Coronary artery (tissue), 2 donors: ENCODE data around the gene KRT4.

Experiments used
- DNase-seq: peaks from one replicate; pipeline ENCODE4 v3.0.0-alpha.2; 2017; ENCODE audit warnings: low spot score
- H3K27ac ChIP-seq, 2 donors: fragments of 200-600 bp; sonication (generic); one replicate each; pipeline ENCODE4 v1.5.1; 2016 to 2019
- H3K4me3 ChIP-seq: fragments of 200-600 bp; sonication (generic); 2 replicates; pipeline ENCODE4 v1.5.1; 2016; ENCODE audit warnings: mild to moderate bottlenecking, moderate library complexity
- TF ChIP-seq, protein P1 (sequence below): fragments of 200-600 bp; sonication (generic); IDR thresholded peaks from one replicate; pipeline ENCODE4 v1.5.1; 2019; ENCODE audit warnings: antibody characterized with exemption

The KRT4 gene

DNA sequence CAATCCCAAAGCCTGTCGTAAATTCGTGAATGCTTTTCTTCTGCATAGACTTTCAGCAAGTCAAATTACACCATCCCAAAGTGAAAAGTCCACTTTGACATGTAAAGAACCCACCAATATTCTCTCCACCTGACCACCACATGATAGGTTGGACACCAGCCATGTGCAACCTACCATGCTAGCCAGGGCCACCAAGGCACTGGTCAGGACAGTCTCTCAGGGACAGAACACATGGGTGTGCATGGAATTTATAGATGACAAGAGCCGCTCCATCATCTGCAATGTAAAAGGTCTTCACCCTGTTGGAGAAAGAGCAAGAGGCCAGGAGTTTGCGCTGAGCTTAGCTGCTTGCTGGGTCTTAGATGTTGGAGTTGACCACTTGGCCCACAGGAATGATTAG, 31.4 kb downstream of the KRT4 start:
- no peak for DNase-seq
- H3K4me3 ChIP-seq: no peak overlapping the region
- TF ChIP-seq, protein P1, sequence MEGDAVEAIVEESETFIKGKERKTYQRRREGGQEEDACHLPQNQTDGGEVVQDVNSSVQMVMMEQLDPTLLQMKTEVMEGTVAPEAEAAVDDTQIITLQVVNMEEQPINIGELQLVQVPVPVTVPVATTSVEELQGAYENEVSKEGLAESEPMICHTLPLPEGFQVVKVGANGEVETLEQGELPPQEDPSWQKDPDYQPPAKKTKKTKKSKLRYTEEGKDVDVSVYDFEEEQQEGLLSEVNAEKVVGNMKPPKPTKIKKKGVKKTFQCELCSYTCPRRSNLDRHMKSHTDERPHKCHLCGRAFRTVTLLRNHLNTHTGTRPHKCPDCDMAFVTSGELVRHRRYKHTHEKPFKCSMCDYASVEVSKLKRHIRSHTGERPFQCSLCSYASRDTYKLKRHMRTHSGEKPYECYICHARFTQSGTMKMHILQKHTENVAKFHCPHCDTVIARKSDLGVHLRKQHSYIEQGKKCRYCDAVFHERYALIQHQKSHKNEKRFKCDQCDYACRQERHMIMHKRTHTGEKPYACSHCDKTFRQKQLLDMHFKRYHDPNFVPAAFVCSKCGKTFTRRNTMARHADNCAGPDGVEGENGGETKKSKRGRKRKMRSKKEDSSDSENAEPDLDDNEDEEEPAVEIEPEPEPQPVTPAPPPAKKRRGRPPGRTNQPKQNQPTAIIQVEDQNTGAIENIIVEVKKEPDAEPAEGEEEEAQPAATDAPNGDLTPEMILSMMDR: no peak
- H3K27ac ChIP-seq: no peak overlapping the region

DNA sequence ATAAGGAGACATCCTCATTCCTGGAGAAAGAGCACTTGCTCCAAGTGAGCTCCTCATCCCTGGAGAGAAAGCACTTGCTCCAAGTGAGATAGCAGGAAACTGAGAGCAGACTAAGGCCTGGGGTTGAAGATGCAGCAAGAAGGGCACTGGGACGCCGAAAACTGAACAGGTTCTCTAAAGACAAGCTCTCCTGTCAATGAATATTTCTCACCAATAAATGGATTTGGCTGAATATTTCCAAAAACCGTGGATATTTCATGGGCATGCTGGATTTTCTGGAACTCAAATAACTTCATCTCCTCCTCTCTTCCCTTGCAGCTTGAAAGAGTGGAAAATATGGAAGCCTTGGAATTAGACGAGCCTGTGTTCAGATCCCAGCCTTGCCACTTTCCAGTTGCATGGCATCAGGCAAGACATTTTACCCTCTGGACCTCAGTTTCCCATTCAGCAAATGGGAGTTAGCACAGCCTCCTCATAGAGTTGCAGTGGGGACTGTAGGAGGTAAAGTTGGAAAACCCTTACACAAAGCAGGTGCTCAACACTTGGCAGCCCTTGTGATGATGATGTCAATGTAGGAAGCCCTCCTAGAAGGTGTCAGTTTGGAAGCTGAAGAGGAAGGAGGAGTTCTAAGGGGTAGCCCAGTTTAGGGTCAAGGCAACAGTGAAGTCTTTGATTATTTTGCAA, 32.4 kb downstream of the KRT4 start:
- no peak overlapping the region for H3K27ac ChIP-seq
- TF ChIP-seq, protein P1: no peak
- DNase-seq: no peak
- no peak overlapping the region for H3K4me3 ChIP-seq

DNA sequence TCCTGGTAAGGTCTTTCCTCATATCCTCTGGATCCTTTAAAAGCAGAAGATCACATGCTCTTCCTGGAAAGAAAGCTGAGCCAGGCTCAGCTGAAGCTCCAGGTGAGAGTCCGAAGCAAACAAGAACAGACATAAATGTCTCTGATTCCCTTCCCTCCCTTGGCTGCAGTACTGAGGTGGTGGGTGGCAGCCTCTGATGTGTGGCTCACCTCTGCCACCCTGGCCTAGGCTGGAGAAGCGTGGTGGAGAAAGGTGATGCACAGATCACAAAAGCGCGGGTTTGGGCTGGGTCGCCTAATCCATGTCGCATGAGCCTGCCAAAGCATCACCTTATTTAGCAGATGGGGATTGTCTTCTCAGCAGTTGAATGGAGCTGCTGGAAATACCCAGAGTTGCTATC, 34.0 kb downstream of the KRT4 start:
- TF ChIP-seq, protein P1: no peak
- Histone ChIP-seq H3K4me3 (no peak overlapping the region), H3K27ac (no peak overlapping the region)
- no peak for DNase-seq

DNA sequence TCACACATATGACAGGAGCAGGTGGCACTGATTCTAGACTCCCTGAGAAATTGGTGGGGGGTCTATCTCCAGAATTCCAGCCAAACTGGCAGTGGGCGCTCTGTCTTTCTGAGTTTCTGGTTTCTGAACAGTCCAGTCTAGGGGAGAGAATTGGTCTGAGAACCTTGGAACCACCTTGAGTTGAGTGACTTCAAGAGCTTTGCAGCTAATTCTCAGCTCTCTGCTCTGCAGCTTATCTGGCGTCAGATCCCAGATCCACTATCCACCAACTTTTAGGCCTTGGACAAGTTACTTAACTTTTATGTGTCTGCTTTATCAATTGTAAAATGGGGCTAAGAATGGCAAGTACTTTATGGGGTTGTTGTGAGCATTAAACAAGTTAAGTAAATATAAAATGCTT, 35.1 kb downstream of the KRT4 start:
- no peak for DNase-seq
- H3K27ac ChIP-seq: no peak overlapping the region
- TF ChIP-seq, protein P1: no peak
- no peak overlapping the region for H3K4me3 ChIP-seq

DNA sequence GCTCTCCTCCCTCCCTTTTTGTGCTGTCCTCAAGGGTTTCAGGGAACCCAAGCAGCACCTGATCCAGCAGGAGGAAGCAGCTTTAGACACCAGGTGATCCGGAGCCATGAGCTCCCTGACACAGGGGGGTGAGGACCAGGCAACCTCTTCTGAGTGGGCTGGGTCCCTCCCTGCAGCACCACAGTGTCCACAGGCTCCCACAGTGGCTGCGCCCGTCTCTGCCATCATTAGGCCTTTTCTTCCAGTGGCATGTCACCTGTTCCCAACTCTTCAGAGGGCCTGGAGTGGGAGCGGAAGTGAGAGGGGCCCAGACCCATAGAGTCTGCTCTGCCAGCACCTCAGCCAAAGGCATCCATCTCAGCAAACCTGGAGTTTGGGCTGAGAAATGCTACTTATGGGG, 36.4 kb downstream of the KRT4 start:
- no peak overlapping the region for H3K4me3 ChIP-seq
- TF ChIP-seq, protein P1: no peak
- H3K27ac ChIP-seq: no peak overlapping the region
- no peak for DNase-seq

DNA sequence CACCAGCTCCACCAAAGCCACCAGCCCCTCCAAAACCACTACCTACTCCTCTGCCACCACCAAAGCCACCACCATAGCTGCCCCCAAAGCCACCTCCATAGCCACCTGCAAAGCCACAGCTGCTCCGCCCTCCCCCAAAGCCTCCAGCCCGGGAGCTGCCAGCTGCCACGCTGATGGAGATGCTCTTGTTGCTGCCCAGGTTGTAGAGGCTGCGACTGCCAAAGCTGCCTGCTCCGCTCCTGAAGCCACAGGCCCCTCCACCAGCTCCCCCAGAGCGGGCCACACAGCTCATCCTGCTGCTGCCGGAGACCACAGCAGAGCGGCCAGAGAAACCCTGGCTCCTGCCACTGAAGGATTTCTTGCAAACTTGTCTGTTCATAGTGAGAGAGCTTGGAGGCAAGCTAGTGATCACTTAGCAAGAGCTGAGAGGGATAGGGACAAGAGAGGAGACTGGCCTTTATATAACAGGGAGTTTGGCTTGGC, 37.0 kb downstream of the KRT4 start, which contains the start of gene KRT76:
KRT76 (minus strand) TSS at position 433 of the 483 bp plus-strand sequence; CDS start at position 379, 54 bp downstream.
- TF ChIP-seq, protein P1: no peak

DNA sequence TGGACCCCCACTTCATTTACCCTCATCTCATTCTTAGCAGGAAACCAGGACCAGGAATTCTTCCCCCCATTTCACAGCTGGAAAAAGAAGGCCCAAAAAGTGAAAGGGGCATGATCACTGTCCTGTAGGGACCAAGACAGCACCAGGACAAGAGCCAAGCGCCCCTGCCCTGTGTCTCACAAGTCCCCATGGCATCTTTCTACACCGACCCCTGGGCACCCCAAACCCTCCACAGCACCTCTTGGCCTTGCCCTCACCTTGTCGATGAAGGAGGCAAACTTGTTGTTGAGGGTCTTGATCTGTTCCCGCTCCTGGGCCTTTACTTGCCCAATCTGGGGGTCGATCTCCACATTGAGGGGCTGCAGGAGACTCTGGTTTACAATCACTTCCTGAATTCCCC, 37.5 kb downstream of the KRT4 start:
- TF ChIP-seq, protein P1: no peak
- DNase-seq: no peak
- Histone ChIP-seq H3K4me3 (no peak overlapping the region), H3K27ac (no peak overlapping the region)

More for the DNA sequence above, 37.0 kb downstream of the KRT4 start, which contains the start of gene KRT76:
- no peak for DNase-seq
- Histone ChIP-seq H3K27ac (no peak within 1 kb of the TSS), H3K4me3 (no peak within 1 kb of the TSS)
